ENCODE data around the gene SCARF2.

The SCARF2 gene

GRCh38 chr22:20433191-20433590 lies 4.4 kb downstream of the SCARF2 start:
- H3K4me3 ChIP-seq (ENCODE audit: low read depth, low read length): no peak overlapping the region
- TF ChIP-seq, protein P1, sequence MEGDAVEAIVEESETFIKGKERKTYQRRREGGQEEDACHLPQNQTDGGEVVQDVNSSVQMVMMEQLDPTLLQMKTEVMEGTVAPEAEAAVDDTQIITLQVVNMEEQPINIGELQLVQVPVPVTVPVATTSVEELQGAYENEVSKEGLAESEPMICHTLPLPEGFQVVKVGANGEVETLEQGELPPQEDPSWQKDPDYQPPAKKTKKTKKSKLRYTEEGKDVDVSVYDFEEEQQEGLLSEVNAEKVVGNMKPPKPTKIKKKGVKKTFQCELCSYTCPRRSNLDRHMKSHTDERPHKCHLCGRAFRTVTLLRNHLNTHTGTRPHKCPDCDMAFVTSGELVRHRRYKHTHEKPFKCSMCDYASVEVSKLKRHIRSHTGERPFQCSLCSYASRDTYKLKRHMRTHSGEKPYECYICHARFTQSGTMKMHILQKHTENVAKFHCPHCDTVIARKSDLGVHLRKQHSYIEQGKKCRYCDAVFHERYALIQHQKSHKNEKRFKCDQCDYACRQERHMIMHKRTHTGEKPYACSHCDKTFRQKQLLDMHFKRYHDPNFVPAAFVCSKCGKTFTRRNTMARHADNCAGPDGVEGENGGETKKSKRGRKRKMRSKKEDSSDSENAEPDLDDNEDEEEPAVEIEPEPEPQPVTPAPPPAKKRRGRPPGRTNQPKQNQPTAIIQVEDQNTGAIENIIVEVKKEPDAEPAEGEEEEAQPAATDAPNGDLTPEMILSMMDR (conservative IDR thresholded peaks at IDR 0.05; ENCODE audit: low read depth, low read length): no peak
- DNase-seq (ENCODE audit: low read depth): no peak

DNA sequence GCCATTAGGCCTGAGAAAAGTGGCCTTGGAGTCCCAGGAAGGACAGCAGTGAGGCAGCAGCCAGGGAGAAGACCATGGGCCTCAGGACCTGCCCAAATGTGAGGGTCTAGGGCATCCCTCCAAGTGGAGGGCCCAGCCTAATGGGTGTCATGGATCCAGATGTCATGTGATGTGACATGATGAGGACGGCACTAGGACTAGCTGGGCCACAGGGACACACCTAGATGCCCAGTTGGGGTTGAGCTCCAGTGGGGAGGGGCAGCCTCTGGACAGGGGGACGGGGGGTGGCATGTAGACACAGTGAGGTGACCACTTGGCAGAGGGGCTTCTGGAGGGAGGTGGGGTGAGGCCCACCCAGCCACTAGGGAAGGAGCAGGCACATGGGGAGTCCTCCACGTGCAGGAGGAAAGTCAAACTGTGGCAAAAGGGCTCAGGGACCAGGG lies 5.4 kb downstream of the SCARF2 start:
- DNase-seq (ENCODE audit: low read depth): no peak
- TF ChIP-seq, protein P1 (conservative IDR thresholded peaks at IDR 0.05; ENCODE audit: low read depth, low read length): no peak
- no peak overlapping the region for H3K4me3 ChIP-seq (ENCODE audit: low read depth, low read length)

- TF ChIP-seq, protein P1 (conservative IDR thresholded peaks at IDR 0.05; ENCODE audit: low read depth, low read length): no peak
- no peak overlapping the region for H3K4me3 ChIP-seq (ENCODE audit: low read depth, low read length)
- DNase-seq (ENCODE audit: low read depth): no peak
Observed at GRCh38 chr22:20431511-20432192, 6.0 kb downstream of the SCARF2 start.

- TF ChIP-seq, protein P1 (conservative IDR thresholded peaks at IDR 0.05; ENCODE audit: low read depth, low read length): no peak
- DNase-seq (ENCODE audit: low read depth): no peak
- H3K4me3 ChIP-seq (ENCODE audit: low read depth, low read length): peak overlapping the region; percentile 11
Observed at GRCh38 chr22:20430720-20431510, 6.7 kb downstream of the SCARF2 start.

DNA sequence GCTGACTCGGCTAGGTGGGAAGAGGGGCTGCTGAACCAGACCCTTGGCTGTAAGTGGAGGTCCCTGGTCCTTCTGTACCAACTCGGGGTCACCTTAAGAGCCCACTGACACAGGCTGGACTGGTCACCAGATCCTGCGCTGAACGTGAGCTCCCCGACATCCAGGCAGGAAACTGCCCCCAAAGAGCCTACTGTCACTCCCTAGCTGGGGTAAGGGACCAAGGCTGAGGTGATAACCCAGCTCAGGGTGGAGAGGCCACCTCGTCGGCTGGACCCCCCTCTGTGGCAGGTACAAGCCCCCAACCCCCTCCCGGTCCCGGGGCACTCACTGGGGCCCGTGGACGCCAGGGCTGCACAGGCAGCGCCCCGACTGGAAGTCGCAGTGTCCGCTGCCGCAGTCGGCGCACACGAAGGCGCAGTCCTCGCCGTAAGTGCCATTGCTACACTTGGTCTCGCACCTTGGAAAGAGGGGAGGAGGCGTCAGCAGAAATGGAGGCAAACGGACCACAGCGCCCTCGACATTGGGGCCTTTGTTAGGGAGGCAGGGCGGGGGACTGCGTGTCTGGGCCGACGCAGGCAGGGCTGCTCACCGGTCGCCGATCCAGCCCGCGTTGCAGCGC lies 7.4 kb downstream of the SCARF2 start:
- H3K4me3 ChIP-seq (ENCODE audit: low read depth, low read length): no peak overlapping the region
- DNase-seq (ENCODE audit: low read depth): no peak
- TF ChIP-seq, protein P1 (conservative IDR thresholded peaks at IDR 0.05; ENCODE audit: low read depth, low read length): no peak

- TF ChIP-seq, protein P1 (conservative IDR thresholded peaks at IDR 0.05; ENCODE audit: low read depth, low read length): no peak
- no peak for DNase-seq (ENCODE audit: low read depth)
- H3K4me3 ChIP-seq (ENCODE audit: low read depth, low read length): no peak overlapping the region
Observed at GRCh38 chr22:20429254-20430100, 8.1 kb downstream of the SCARF2 start.
